ENCODE data around the gene RPS6KA2. TPM values are rescaled to one million over a fixed set of nuclear protein-coding genes. Genes with fewer than 3 reads are reported as not detected.

Gene RPS6KA2
- total RNA-seq, 1 experiment from 2014 or later: 12.3 TPM

DNA sequence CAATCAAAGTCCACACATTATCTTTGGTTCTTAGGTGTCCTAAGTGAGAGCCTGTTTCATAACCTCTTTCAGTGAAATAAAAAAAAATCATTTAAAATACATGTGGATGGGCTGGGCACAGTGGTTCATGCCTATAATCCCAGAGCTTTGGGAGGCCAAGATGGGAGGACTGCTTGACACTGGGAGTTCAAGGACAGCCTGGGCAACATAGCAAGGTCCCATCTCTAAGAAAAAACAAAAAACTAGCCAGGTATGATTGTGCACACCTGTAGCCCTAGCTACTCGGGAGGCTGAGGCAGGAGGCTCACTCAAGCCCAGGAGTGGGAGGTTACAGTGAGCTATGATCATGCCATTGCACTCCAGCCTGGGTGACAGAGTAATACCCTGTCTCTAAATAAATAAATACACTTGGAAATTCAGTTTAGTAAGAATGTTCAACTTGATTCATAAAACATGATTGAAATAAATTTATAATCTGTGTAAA is 247.9 kb downstream of the RPS6KA2 start:
- Histone ChIP-seq H4K8ac (replicated peaks; ENCODE audit: insufficient read length, low read depth, low read length) (no peak overlapping the region), H3K79me1 (ENCODE audit: insufficient read depth, low read depth, low read length, poor library complexity, severe bottlenecking) (no peaks in the 10 kb centered on the region), H3K56ac (ENCODE audit: insufficient read length, low read depth, low read length) (no peak overlapping the region), H3K4me2 (ENCODE audit: insufficient read depth, insufficient read length, low read length) (no peak overlapping the region), H3T11ph (ENCODE audit: low read length) (no peak overlapping the region), H2AK5ac (ENCODE audit: insufficient read length, low read length) (no peak overlapping the region), H4K91ac (ENCODE audit: insufficient read length, low read depth, low read length) (no peak overlapping the region), H3K9me3 (ENCODE audit: control insufficient read depth, low read depth, low read length) (no peaks in the 10 kb centered on the region), H2BK15ac (ENCODE audit: low read depth, low read length) (no peak overlapping the region), H2BK120ac (ENCODE audit: low read depth, low read length, poor library complexity, severe bottlenecking) (no peak overlapping the region), H3K4ac (ENCODE audit: low read depth, low read length) (no peak overlapping the region), H3K27me3 (ENCODE audit: insufficient read depth, low read length) (no peaks in the 10 kb centered on the region), H3K79me2 (ENCODE audit: insufficient read depth, low read length) (no peaks in the 10 kb centered on the region), H3K23ac (ENCODE audit: insufficient read length, low read depth, low read length) (no peak overlapping the region), H2BK5ac (ENCODE audit: insufficient read length, low read length) (no peak overlapping the region), H3K18ac (ENCODE audit: insufficient read length, low read depth, low read length) (no peak overlapping the region), H3K14ac (ENCODE audit: insufficient read depth, low read length) (no peak overlapping the region), H4K5ac (ENCODE audit: insufficient read length, low read depth, low read length) (no peak overlapping the region), H3K23me2 (ENCODE audit: insufficient read length, low read depth, low read length, poor library complexity, severe bottlenecking) (peaks cover 9% of the 10 kb centered on the region), H3K4me1 (ENCODE audit: insufficient read depth, low read length) (peaks cover 4% of the 10 kb centered on the region; the same call in 1 of the 2 replicates), H2BK20ac (ENCODE audit: low read depth, low read length, poor library complexity, severe bottlenecking) (no peak overlapping the region), H3K9ac (ENCODE audit: extremely low read depth, insufficient read length, low read length) (no peak overlapping the region), H4K20me1 (ENCODE audit: control insufficient read depth, insufficient read depth, insufficient read length) (no peaks in the 10 kb centered on the region), H2BK12ac (ENCODE audit: insufficient read length, low read depth, low read length) (no peak overlapping the region), H2AFZ (ENCODE audit: low read length) (no peak overlapping the region), H3K27ac (ENCODE audit: insufficient read length, low read depth, low read length) (no peak overlapping the region)
- no peak for DNase-seq
- no peak overlapping the region for H3K27ac Mint-ChIP-seq
- TF ChIP-seq, protein P1, sequence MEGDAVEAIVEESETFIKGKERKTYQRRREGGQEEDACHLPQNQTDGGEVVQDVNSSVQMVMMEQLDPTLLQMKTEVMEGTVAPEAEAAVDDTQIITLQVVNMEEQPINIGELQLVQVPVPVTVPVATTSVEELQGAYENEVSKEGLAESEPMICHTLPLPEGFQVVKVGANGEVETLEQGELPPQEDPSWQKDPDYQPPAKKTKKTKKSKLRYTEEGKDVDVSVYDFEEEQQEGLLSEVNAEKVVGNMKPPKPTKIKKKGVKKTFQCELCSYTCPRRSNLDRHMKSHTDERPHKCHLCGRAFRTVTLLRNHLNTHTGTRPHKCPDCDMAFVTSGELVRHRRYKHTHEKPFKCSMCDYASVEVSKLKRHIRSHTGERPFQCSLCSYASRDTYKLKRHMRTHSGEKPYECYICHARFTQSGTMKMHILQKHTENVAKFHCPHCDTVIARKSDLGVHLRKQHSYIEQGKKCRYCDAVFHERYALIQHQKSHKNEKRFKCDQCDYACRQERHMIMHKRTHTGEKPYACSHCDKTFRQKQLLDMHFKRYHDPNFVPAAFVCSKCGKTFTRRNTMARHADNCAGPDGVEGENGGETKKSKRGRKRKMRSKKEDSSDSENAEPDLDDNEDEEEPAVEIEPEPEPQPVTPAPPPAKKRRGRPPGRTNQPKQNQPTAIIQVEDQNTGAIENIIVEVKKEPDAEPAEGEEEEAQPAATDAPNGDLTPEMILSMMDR (conservative IDR thresholded peaks at IDR 0.05): no peak
- H3K4me3 Mint-ChIP-seq: no peak overlapping the region
- peaks cover 5 to 19% of the 10 kb centered on the region in 2 experiments for H3K4me1 Mint-ChIP-seq
- no peaks in the 10 kb centered on the region for H3K27me3 Mint-ChIP-seq (ENCODE audit: low read depth)
- H3K36me3 Mint-ChIP-seq (ENCODE audit: insufficient read depth in 1 of 3, low read depth in 3 of 3): no peaks in the 10 kb centered on the region
- WGBS (ENCODE audit: extremely low coverage, insufficient read length, low lambda C conversion rate): no CpG with 5 or more reads among the region's 1 CpG
- H3K9me3 Mint-ChIP-seq: no peaks in the 10 kb centered on the region
